NCI-H146 (cell line): ENCODE results near the gene PLIN5.
"Not testable (repeated sequence)": the region's sequence is repeated elsewhere in the genome, so short reads cannot be mapped to it uniquely, and the experiment has no call there.

Source experiments
- DNase-seq: peaks from one replicate; lab custom pipeline; 2025; lab: John Stamatoyannopoulos, UW

Gene PLIN5

DNA sequence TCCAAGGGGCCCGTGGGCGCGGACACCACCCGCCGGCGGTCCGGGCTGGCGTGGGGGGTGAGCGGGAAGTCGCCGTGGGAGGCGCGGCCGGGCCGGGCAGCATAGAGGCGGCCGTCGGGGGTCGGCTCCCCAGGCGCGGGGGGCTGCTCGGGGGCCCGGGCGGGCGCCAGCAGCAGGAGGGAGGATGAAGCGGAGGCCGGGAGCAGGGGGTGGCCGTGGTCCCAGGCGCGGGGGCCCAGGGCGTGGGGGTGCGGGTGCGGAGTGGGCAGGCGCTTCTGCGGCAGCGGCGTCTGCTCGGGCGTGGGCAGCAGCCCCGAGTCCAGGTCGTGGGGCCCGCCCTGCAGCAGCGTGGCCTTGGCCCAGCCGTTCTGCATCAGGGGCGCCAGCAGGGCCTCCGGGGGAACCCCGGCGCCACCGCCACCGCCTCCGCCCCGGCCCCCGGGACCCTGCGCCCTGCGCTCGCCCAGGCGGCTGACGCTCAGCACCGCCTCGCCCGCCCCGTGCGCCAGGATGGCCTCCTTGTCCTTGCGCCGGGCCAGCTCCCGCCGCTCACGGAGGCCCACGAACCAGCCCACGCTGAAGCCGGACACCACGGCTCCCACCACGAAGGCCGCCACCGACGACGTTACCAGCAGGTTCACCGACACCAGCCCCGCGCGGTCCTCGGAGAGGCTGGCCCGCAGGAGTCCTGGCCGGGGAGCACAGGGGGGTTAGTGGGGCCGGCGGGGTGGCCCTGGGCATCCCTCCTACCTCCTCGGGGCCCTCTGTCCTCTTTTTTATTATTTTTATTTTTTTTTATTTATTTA, 9.0 kb upstream of the PLIN5 start:
- no peak for DNase-seq

GRCh38 chr19:4542896-4543841, 8.1 kb upstream of the PLIN5 start:
- no peak for DNase-seq

- not testable (repeated sequence) for DNase-seq
Measured at GRCh38 chr19:4541806-4542145, 6.8 kb upstream of the PLIN5 start.

GRCh38 chr19:4541114-4541805, 6.2 kb upstream of the PLIN5 start:
- DNase-seq: no peak

- DNase-seq: no peak
Measured at GRCh38 chr19:4539693-4540581, 4.9 kb upstream of the PLIN5 start, which contains the start of gene LRG1. TSS of gene LRG1 (minus strand) at chr19:4540036. CDS start at chr19:4540013, 23 bp downstream.

- no peak for DNase-seq
Measured at GRCh38 chr19:4539169-4539692, 4.2 kb upstream of the PLIN5 start.

GRCh38 chr19:4538601-4538954, 3.6 kb upstream of the PLIN5 start:
- peak; percentile 20 for DNase-seq

GRCh38 chr19:4537953-4538600, 3.1 kb upstream of the PLIN5 start:
- no peak for DNase-seq

GRCh38 chr19:4536798-4537197, 1.8 kb upstream of the PLIN5 start:
- DNase-seq: no peak

- DNase-seq: no peak
Measured at GRCh38 chr19:4533835-4534424, 1.1 kb downstream of the PLIN5 start.

- no peak for DNase-seq
Measured at GRCh38 chr19:4533334-4533733, 1.7 kb downstream of the PLIN5 start.

GRCh38 chr19:4531562-4532165, 3.4 kb downstream of the PLIN5 start:
- DNase-seq: peak; percentile 31

DNA sequence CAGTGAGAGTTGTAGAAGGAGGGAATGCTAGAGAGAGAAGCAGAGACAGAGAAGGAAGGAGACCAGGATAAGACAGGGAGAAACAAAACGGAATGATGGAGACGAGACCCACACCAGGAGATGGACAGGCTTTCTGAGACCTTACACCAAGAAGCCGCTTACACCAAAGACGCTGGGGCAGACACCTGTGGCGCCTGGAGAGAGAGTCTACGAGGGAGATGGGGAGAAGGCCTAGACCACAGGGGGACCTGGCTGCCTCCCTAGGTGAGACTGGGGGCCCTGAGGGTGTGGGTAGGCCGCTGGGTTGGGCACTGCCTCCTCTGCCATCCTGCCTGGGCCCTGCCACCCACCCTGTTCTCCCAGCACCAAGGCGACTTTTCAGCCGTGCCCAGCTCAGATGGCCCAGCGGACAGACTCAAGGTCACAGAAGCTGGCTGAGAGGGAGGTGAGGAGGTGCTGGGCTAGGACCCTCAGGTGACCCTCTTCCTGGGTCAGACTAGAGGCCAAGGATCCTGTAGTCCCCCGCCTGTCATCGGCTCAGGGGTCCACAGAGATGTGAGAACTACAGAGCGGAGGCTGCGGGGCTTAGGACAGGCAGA, 5.0 kb downstream of the PLIN5 start:
- DNase-seq: no peak

GRCh38 chr19:4528843-4529242, 6.2 kb downstream of the PLIN5 start:
- no peak for DNase-seq

DNA sequence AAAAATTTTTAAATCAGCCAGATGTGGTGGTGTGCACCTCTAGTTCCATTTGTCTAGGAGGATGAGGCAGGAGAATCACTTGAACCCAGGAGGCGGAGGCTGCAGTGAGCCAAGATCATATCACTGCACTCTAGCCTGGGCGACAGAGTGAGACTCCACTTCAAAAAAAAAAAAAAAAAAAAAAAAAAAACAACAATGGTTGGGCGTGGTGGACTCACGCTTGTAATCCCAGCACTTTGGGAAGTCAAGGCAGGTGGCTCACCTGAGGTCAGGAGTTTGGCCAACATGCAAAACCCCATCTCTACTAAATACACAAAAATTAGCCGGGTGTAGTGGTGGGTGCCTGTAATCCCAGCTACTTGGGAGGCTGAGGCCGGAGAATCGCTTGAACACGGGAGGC, 7.6 kb downstream of the PLIN5 start:
- not testable (repeated sequence) for DNase-seq

DNA sequence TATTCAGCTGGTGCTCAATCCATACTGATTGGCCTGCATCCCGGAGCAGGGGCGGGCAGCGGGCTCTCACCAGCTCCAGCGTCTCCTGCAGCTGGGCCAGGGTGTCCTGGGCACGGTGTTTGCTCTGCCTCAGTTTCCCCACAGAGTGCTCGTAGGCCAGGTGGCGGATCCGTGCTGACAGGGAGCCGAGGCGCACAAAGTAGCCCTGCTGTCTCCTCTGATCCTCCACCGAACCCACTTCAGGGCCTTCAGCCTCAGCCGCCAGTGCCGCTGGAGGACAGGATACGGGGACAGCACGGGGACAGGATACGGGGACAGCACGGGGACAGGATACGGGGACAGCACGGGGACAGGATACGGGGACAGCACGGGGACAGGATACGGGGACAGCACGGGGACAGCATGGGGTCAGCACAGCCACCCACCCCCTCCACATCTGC, 9.4 kb downstream of the PLIN5 start:
- no peak for DNase-seq

- peak; percentile 8 for DNase-seq
Measured at GRCh38 chr19:4524808-4525562, 10.0 kb downstream of the PLIN5 start.

DNA sequence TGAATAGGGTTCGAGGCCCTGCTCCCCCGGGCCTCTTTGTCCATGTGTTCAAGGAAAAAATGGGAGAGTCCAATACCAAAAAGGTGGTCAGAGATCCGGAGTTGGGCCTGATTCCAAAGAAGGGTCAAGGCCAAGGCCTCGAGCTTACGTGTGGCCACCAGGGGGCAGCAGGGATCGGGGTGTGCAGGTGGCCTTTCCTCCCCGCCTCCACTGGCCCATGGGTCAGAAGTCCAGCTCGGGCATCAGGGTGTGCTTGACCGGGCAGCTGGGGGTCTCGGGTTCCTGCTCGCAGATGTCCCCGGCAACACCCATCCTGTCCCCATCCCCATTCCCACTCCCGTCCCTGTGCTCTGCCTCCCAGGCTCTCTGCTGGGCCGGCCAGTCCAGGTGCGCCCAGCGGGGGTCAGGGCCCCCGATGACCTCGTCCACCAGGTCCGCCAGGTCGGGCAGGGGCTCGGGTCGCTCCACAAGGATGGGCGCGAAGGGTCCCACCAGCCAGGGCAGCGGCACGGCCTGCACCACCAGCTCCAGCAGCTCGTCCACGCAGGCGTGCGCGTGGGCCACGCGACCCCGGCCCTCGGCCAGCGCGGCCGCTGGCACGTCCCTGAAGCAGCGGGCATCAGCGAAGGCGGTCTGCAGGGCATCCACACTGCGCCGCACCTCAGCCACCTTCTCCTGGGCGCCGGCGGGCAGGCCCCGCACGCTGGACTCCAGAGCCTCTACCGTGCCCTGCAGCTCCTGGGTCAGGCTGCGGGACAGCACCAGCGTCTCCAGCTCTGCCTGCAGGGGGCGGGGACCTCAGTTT, 11.5 kb downstream of the PLIN5 start:
- DNase-seq: peak; percentile 47
